ENCODE results near the gene PCMTD2. TPM values are rescaled to one million over a fixed set of nuclear protein-coding genes. Genes with fewer than 3 reads are reported as not detected.

The PCMTD2 gene
- polyA plus RNA-seq, 3 donors = 26.5 to 49.1 (median 27.6) TPM

- Histone ChIP-seq H3K79me2 (ENCODE audit: insufficient read depth, low read length) (peaks cover 44% of the 10 kb centered on the region), H3K9me3 (replicated peaks in 1 of 2; ENCODE audit: control insufficient read depth in 1 of 2, insufficient read depth in 1 of 2, low read length in 2 of 2) (no peaks in the 10 kb centered on the region), H3K27ac (ENCODE audit: low read depth in 1 of 2, low read length in 2 of 2) (no peak overlapping the region), H4K20me1 (ENCODE audit: insufficient read depth, low read length) (peaks cover 42% of the 10 kb centered on the region), H3K36me3 (replicated peaks in 1 of 2; ENCODE audit: control insufficient read depth in 1 of 2, insufficient read depth in 2 of 2, low read length in 2 of 2) (peaks cover 18 to 57% of the 10 kb centered on the region in 2 donors), H3K4me1 (ENCODE audit: control insufficient read depth in 1 of 2, insufficient read depth in 2 of 2, low read length in 2 of 2) (peaks cover 10 to 11% of the 10 kb centered on the region in 2 donors), H3K27me3 (ENCODE audit: control insufficient read depth in 2 of 2, insufficient read depth in 2 of 2, low read length in 2 of 2) (no peaks in the 10 kb centered on the region), H2AFZ (ENCODE audit: insufficient read depth, low read depth, low read length, poor library complexity, severe bottlenecking) (no peak overlapping the region), H3K4me2 (replicated peaks; ENCODE audit: extremely low read depth, low read length, poor library complexity, severe bottlenecking) (no peak overlapping the region), H3K4me3 (replicated peaks in 1 of 3; ENCODE audit: low read depth in 2 of 3, low read length in 3 of 3) (no peak overlapping the region), H3K9ac (ENCODE audit: insufficient read depth, low read length, poor library complexity, severe bottlenecking) (no peak overlapping the region)
- intact Hi-C loops (cut with micrococcal nuclease) = no loop called here
- Mint-ChIP-seq H3K36me3 (peaks cover 46 to 49% of the 10 kb centered on the region in 2 donors), H3K27ac (peak overlapping the region in 1 of 7 donors; percentile 23), H3K9me3 (no peaks in the 10 kb centered on the region), H3K4me1 (peaks cover 20% of the 10 kb centered on the region), H3K27me3 (ENCODE audit: low read depth in 3 of 3) (no peaks in the 10 kb centered on the region), H3K4me3 (no peak overlapping the region)
- 62% methylated on average over 8 of the region's 9 CpGs for WGBS (ENCODE audit: insufficient coverage)
- DNase-seq = no peak
- TF ChIP-seq, protein P1, sequence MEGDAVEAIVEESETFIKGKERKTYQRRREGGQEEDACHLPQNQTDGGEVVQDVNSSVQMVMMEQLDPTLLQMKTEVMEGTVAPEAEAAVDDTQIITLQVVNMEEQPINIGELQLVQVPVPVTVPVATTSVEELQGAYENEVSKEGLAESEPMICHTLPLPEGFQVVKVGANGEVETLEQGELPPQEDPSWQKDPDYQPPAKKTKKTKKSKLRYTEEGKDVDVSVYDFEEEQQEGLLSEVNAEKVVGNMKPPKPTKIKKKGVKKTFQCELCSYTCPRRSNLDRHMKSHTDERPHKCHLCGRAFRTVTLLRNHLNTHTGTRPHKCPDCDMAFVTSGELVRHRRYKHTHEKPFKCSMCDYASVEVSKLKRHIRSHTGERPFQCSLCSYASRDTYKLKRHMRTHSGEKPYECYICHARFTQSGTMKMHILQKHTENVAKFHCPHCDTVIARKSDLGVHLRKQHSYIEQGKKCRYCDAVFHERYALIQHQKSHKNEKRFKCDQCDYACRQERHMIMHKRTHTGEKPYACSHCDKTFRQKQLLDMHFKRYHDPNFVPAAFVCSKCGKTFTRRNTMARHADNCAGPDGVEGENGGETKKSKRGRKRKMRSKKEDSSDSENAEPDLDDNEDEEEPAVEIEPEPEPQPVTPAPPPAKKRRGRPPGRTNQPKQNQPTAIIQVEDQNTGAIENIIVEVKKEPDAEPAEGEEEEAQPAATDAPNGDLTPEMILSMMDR (IDR thresholded peaks at IDR 0.05) = no peak
Measured at GRCh38 chr20:64261138-64261537, 5.6 kb downstream of the PCMTD2 start.

DNA sequence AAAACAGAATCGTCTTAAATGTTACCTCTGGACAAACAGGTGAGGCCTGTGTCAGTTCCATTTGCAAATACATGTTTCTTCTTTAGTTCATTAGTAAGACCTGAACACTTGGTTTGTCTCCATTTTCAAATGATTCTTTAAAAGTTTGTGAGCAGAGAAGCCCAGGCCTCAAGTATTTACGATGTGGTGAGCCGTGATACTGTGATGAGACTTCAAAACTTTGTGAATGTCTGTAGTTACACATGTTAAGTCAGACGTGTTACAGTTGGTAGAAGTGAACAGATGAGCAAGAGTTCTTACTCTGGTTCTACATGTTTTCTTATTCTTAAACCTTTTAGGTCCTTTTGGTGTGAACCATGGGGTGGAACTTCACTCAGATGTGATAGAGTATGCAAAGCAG is 8.5 kb downstream of the PCMTD2 start:
- Mint-ChIP-seq H3K27me3 (ENCODE audit: low read depth in 3 of 3) (no peaks in the 10 kb centered on the region), H3K4me3 (no peak overlapping the region), H3K9me3 (peaks cover 0 to 1% (median 0%) of the 10 kb centered on the region in 7 donors), H3K36me3 (peaks cover 62 to 67% of the 10 kb centered on the region in 2 donors), H3K4me1 (peaks cover 3% of the 10 kb centered on the region), H3K27ac (no peak overlapping the region)
- Histone ChIP-seq H3K9ac (ENCODE audit: insufficient read depth, low read length, poor library complexity, severe bottlenecking) (no peak overlapping the region), H4K20me1 (ENCODE audit: insufficient read depth, low read length) (peaks cover 38% of the 10 kb centered on the region), H3K27me3 (ENCODE audit: control insufficient read depth in 2 of 2, insufficient read depth in 2 of 2, low read length in 2 of 2) (no peaks in the 10 kb centered on the region), H3K9me3 (replicated peaks in 1 of 2; ENCODE audit: control insufficient read depth in 1 of 2, insufficient read depth in 1 of 2, low read length in 2 of 2) (no peaks in the 10 kb centered on the region), H3K27ac (ENCODE audit: low read depth in 1 of 2, low read length in 2 of 2) (no peak overlapping the region), H3K4me2 (replicated peaks; ENCODE audit: extremely low read depth, low read length, poor library complexity, severe bottlenecking) (no peak overlapping the region), H3K79me2 (ENCODE audit: insufficient read depth, low read length) (peaks cover 16% of the 10 kb centered on the region), H3K4me3 (replicated peaks in 1 of 3; ENCODE audit: low read depth in 2 of 3, low read length in 3 of 3) (no peak overlapping the region), H2AFZ (ENCODE audit: insufficient read depth, low read depth, low read length, poor library complexity, severe bottlenecking) (no peak overlapping the region), H3K4me1 (ENCODE audit: control insufficient read depth in 1 of 2, insufficient read depth in 2 of 2, low read length in 2 of 2) (no peaks in the 10 kb centered on the region), H3K36me3 (replicated peaks in 1 of 2; ENCODE audit: control insufficient read depth in 1 of 2, insufficient read depth in 2 of 2, low read length in 2 of 2) (peaks cover 39 to 86% of the 10 kb centered on the region in 2 donors)
- DNase-seq = no peak
- intact Hi-C loops (cut with micrococcal nuclease) = no loop called here
- TF ChIP-seq, protein P1 (IDR thresholded peaks at IDR 0.05) = no peak
- WGBS (ENCODE audit: insufficient coverage) = 100% methylated on average over 3 of the region's 4 CpGs
